HG02973 (cell line): ENCODE measurements around the gene SH2B3.

ENCODE experiments used
- ATAC-seq: cut with Tn5 transposase; IDR thresholded peaks from one replicate; pipeline ENCODE4 v1.9.1; 2021; ENCODE audit warnings: moderate library complexity; ENCODE audit not compliant: unreplicated experiment

The SH2B3 gene

DNA sequence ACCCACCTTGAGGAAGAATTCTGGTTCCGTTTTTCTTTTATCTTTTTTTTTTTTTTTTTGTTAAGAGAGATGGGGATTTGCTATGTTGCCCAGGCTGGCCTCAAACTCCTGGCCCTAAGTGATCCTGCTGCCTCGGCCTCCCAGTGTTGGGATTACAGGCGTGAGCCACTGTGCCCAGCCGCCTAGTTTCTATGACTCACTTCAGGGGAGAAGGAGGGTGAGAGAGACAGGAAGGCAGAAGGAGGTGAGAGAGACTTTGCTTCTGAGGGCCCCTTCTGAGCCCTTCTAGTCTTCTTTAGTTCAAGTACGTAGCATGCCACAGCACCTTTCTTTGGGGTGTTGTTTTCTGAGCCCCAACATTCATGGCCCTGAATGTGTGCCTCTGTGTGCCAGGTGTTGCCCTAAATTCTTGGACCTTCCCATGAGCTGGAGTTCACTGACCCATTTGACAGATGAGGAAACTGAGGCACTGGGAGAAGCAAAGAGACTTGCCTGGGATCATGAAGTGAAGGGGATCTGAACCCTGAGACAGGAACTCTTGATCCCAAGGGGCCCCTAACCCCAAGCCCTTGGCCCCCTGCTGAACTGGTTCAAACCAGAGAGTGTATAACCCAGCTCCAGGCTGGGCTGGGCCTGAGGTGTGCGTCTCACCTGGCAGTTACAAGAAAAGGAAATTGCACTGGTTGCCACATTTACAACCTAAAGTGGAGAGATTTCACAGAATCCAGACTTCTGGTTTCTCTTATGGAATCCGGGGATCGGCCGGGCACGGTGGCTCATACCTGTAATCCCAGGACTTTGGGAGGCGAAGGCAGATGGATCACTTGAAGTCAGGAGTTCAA is 20.8 kb downstream of the SH2B3 start:
- ATAC-seq = no peak

DNA sequence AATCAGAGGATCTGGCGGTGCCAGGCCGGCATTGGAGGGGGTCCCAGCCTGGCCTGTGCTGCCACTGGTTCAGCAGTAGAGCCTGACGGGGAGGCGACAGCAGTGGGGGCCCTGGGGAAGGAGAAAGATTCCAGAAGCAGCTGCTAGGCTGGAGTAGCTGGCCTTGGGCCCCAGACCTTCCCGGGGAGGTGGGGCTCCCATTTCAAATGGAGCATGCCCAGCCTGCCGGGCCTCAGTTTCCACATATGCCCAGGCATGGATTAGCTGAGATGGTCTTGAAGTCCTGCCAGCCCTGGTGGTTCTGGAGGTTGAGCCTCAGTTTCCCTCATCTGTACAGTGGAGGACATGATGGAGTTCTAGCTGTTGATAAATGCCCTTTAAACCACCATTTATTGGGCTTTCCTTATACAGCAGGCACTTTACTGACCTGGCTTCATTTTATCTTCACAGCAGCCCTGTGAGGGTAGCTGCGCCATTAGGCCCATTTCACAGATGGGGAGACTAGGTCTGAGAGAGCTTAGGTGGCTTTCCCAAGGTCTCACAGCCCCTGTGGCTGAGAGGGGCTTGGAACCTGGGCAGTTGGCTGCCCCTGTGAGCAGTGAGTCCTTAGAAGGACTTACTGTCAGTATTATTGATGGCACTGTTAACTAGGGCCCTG is 21.8 kb downstream of the SH2B3 start:
- no peak for ATAC-seq

DNA sequence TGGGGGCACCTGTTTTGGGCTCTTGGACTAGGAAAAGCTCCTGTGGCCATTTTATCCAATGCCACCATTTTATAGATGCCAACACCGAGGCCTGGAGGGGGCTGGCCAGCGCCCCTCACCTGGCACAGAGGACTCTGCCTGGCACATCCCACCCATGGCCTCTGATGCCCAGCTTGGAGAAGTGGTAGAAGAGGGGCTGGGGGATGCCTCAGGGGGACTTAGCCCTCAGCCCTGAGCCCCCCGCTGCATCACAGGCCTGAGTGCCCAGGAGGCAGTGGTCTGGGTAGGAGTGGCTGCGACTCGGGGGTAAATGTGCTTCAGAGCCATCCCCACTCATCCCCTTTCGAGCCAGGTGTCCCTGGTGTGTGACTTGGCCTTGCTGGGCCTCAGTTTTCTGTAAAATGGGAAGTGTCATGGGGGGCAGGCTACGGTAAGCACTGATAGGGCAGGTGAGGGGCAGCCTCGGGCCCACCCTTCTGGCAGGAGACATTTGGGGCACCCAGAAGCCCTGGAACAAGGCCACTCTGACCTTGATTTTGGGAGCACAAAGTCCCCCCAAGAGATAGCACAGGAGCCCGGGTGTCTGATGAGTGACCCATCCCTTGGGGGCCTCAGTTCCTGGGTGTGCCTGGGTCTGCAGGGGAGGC is 22.5 kb downstream of the SH2B3 start:
- no peak for ATAC-seq

DNA sequence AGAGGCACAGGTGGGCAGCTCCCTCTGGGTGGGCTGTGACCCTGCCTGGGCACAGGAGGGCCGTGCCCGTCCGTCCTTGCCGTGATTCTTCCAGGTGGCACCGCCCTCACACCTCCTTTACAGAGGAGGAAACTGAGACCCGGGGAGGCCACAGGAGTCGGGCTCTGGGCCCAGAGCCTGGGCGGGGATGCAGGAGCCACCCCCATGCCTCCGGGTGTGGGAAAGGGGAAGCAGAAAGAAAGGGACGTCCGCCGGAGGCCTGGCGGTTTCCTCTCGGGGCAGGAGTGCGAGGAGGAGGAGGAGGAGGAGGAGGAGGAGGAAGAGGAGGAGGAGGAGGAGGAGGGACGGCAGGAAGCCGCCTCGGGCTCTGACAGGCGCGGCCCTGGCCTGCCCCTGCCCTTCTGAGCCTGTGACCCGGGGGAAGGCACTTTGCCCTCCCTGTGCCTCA is 23.0 kb downstream of the SH2B3 start:
- no peak for ATAC-seq

DNA sequence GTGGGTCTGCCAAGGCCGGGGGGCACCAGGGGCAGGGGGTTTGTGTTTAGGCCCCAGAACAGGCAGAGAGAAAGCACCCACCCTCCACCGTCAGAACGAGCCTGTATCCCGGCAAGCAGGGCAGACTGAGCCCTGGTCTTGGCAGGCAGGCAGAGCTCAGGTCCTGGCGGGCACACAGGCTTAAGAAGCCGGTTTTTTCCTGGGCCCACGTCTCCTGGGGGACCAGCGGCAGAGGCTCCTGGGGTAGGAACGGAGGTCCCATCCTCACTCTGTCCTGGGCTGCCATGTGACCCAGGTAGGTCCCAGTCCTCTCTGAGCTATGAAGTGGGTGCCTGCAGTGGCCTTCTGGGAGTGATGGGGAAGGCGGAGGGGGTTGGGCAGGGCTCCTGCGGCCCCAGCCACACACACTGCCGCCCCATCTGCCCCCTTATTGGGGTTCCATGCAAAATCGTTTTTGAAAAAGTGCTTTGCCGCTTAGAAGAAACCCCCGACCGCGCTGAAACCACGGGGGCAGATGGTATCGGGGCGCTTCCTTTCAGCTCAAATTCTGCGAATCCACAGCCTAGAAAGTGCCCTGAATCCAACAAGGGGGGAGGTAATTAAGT is 24.2 kb downstream of the SH2B3 start:
- ATAC-seq = no peak

DNA sequence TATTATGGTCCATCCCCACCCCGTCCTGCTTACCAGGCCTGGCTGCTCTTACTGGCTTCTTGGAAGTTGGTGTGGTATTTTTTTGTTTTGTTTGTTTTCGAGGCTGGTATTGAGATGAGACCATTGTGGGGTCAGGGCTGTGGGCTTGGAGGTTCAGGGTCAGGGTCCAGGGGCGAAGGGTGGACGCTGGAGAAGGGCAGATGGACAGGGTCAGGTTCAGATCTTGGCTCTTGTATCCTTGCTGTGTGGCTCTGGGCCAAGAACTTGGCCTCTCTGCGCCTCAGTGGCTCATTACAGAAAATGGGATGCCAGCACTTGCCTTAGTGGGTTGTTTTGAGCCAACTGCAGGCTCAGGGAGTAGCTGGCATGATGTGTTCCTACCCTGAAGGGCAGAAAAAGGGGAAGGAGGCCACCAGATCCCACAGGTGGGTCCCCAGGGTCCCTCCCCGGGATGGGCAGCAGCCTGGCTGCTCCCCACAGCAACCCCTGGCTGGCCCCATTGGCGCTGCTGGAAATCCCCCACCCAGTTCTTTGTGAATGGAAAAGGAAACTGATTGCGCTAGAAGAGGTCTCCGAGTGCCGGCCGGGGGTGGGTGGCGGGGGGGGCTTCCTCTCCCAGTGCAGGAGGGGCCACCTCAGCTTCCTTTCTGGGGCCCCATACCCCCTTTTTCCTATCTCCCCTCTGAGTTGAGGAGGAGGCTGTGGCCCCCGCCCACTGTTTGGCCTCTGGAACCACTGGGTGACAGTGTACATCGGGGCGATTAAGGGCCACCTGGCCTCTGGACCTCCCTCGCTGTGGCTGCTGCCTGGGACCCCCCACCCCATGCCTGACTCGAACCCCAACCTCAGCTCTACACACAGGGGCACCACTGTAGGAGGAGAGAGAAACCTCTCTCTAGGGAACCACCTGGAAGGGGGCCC is 25.0 kb downstream of the SH2B3 start:
- no peak for ATAC-seq

DNA sequence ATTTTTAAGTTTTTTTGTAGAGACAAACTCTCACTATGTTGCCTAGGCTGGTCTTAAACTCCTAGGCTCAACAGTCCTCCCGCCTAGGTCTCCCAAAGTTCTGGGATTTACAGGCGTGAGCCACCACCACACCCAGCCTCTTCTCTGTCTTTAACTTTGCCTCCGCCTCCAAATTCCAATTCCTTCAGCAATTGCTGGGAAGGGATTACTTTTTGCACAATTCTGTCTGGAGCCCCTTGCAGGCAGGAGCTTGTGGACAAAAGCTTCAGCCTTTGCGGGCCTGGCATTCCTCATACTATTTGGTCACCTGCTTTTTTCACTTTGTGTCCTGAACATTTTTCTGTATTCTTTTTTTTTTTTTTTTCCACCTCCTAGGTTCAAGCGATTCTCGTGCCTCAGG is 26.0 kb downstream of the SH2B3 start:
- no peak for ATAC-seq

DNA sequence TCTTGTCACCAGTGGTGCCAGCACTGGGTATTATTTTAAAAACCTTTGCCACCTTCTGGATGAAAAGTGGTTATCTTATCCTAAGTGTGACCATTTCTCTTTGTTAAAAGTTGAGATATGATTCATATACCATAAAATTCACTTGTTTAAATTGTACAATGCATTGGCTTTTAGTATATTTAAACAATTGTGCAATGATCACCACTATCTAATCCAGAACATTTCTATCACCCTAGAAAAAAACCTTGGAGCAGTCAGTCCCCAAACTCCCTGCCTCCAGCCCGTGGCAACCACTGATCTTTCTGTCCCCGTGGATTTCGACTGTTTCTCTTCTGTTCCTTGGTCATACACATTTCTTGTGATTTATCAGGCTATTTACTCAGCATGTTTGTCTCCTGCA is 28.3 kb downstream of the SH2B3 start:
- no peak for ATAC-seq

DNA sequence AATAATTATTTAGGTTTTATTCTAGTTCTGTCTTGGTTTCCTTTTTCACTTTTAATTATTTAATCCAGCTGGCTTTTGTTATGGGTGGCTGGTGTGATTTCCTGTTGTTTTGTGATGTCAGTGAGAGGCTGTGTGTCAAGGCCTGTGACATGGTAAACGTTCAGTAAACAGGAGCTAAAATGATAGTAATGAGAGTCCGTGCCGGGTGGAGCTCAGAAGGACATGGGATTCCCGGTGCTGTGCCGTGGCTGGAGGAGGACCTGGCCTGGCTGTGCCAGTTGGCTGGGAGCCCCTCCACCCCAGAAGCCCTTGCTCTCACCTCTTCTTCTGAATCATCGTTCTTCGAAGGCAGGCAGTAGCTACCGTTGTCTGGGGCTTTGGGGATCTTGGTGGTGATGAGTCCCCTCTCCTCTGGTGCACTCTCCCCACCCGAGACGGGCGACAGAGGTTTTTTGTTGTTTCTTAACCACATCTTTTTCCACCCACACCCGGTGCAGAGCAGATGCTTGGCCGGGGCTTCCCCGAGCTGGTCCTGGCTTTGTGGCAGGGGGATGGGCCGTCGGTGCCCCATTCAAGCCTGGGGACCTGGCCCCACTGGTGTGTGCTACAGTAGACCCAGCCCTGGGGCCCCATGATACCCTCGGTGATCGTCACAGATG is 29.1 kb downstream of the SH2B3 start:
- ATAC-seq = peak; percentile 55

DNA sequence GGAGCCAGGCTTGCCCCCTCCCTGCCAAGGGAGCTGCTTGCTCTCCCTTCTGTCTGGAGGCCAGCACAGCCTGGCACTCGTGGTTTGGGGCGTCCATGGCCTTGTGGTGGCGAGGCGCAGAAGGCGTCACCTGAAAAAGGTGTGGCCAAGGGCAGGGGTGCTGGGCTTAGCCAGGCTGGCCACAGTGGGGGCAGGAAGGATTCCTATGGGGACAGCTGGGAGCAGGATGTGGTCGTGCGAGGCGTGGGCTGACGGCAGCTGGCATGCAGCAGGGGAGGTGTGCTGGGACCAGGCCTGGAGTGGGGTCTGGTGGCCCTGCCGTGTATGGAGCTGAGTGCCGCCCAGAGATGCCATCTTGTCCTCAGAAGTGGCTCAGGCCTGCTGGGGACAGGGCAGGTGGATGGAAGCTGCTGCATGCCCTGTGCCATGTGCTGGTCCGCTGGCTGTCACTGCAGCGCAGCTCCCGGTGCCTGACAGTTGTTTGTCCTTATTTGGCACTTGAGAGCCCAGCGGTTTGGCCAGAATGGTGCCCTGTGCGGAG is 30.0 kb downstream of the SH2B3 start:
- ATAC-seq = no peak

DNA sequence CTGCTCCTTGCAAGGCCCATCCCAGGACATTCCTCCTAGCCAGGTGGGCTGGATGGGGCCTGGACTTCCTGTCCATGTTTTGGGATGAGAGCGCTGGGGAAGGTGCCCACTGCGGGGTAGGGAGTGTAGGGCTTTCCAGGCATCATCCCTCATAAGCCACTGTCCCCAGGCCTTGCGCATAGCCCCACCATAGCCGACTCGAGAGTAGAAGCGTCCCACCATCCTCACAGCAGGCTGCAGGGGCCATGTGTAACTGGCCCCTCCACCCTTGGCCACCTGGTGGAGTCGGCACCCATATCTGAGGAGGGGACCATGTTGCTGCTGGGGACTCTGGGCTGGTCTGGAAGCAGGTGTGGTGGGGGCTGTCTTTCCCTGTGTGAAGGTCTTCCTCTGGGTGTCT is 30.5 kb downstream of the SH2B3 start:
- ATAC-seq = no peak

DNA sequence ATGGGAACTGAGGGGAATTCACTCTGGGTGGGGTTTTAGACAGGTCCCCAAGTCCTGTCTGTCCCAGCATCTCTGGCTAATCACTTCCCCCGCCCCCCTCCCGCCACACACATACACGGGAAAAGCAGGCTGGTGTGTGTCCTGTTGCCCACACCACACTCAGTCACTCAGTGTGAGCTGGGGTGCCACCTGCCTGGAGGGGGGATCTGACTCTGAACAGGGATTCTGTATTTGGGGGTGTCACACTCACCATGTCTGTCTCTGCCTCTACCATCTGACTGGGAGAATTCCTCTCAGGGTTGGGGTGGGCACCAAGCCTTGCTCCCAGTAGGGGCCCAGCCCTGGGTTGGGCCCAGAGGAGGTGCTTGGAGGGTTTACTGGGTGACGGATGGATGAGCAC is 31.1 kb downstream of the SH2B3 start:
- ATAC-seq = no peak

DNA sequence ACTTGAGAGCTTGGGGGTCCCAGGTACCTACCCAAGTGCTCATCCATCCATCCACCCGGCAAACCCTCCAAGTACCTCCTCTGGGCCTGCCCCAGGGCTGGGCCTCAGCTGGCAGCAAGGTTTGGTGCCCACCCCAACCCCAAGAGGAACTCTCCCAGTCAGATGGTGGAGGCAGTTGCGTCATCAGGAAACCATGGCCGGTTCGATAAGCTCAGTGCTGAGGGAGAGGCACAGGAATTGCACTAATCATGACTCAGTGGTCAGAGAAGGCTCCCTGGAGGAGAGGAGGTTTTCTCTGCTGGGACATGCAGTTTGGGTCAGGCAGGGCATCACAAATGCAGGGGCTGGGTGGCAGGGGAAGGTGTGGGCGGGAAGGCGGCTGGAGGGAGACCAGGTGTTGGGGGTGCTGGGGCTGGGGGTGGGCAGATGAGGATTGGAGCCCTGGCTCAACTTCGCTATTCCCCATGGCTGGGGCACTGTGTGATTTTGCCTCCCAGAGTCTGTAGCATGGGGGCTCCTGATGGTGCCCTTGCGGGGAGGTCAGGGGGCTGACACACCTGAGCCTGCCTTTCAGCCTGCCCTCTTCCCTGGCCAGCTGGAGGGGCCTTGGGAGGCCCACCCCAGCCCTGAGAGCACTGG is 32.2 kb downstream of the SH2B3 start:
- no peak for ATAC-seq

DNA sequence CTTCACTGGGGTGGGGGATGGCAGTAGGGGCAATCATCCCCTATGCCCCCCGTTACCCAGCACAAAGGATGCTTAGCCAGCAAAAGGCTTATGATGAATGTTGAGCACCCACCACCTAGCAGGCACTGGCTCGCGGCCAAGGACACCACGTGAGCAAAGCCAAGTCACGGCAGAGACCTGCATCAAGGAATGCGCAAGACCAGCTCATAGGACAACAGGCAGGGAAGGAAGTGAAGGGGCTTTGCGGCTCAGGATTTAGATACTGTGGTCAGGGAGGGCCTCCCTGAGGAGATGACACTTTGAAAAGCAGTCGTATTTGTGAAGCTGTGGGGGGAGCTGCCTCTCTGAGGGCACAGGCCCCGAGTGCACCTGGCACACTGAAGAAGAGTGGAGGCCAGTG is 32.8 kb downstream of the SH2B3 start:
- no peak for ATAC-seq

DNA sequence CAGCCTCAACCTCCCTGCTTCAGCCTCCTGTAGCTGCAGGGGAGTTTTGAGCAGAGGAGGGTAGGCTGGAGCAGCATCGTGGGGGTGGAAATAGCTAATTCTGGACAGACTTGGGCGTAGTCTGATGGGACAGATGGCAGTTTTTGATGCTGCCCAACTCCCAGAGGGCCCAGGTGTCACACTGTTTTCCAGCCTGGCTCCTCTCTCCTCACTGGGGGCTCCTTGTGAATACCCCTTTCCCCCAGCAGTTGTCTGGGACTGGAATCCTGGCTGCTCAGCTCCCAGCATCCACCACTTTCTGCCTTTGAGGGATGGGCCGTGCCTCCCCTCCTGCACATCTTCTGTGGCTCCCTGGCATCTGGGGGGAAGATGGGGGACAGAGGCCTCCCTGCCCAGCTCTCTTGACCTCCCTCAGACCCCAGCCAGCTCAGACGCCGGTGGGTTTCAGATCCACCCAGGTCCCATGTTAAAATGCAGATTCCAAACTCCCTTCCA is 34.0 kb downstream of the SH2B3 start:
- ATAC-seq = no peak

DNA sequence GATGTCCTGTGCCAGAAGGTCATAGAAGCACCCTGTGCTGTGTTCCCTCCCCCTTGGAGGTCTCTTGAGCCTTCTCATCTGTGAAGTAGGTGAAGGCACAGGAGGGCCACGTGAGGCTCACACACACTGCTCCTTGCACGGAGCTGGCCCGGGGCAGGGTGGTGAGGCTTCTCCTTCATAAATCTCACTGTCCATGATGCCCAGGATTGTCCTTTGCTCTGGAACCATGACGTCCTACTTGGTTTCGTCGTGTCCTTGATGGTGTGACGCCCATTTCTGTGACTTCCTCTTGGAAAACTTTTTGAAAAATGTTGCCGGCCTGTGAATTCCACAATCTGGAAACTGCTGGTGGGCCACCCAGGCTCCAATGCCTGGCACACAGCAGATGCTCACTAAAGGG is 34.4 kb downstream of the SH2B3 start:
- no peak for ATAC-seq

DNA sequence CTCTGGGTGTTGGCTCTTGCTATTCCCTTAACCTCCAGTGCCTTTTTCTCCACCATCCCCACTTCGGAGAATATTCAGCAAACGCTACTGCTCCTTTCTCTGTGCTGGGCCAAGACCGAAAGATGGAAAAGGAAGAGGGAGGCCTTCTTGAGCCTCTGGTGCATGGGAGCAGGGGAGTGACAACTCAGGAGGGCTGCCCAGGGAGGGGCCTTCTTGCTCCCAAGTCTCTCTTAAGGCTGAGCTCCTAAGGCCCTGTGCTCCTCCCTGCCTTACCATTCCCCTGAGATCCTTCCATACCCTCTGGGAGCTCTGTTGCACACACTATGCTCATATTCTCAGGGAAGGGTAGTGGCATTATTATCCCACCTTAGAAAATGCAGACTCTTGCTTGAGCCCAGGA is 34.9 kb downstream of the SH2B3 start:
- ATAC-seq = no peak

DNA sequence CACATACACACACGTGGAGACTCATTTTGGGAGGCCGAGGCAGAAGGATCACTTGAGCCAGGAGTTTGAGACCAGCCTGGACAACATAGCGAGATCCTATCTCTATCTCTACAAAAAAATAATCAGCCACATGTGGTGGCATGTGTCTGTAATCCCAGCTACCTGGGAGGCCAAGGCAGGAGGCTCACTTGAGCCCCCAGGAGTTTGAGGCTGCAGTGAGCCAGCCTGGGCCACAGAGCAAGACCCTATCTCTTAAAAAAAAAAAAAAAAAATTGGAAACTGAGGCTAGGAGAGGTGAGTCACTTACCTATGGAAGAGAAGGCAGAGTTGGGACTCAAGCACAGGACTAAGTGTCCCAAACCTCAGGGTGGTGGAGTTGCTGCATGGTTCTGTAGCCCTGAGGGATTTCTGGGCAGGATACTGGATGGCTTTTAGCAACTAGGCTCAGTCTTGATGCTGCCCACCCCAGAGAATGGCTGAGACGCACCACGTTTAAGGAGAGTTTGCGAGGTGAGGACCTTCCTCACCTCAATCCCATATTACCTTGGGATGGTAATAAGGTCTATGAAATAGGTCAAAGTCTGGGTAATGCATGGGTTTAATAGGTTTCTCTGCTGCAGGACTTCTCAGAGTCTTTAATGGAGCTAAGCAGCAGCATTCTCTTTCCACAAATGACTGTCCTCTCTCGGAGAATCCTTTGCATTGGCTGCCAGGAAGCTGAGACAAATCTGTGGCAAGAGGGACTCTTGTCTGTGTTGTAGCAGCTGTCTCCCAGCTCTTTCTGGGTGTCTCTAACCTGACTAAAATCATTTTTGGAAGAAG is 35.6 kb downstream of the SH2B3 start:
- ATAC-seq = no peak
